Mammary microvascular endothelial cell (primary cell): Measurements from ENCODE around the gene ACSL4. TPM values are rescaled to one million over a fixed set of nuclear protein-coding genes. Genes with fewer than 3 reads are reported as not detected.

Experiments used
- total RNA-seq: library from RNA; depleted of rRNA; stranded (reverse); fragments of >200 nt; gene quantifications from 2 replicates; pipeline ENCODE4 v1.2.3, GENCODE V29; 2015

Gene ACSL4
- 87.9 and 99.1 TPM in 2 replicates for total RNA-seq

GRCh38 chrX:109732807-109733612 is at the start of gene ACSL4:
Gene ACSL4 (minus strand): TSS chrX:109733257. CDS start chrX:109683363, 49,894 bp downstream.

GRCh38 chrX:109624641-109625616 is 108.1 kb downstream of the ACSL4 start, which contains the start of gene KCNE5:
Gene KCNE5 (minus strand): TSS chrX:109625172. CDS start chrX:109625020, 152 bp downstream.

Other genes starting within 250 kb of the ACSL4 start
- 8.7 and 9.6 TPM in 2 replicates for gene NXT2, start 196.4 kb downstream of the ACSL4 start, total RNA-seq
- 0.34 and 0.87 TPM in 2 replicates for gene KCNE5, start 108.1 kb downstream of the ACSL4 start, total RNA-seq